Measurements from ENCODE around the gene EP300. TPM values are rescaled to one million over a fixed set of nuclear protein-coding genes. Genes with fewer than 3 reads are reported as not detected.

EP300 gene
- total and polyA plus RNA-seq, 2 of the 8 experiments (the other 6 are each of a cell fraction or from before 2014, with no cell fraction given), result 39.5 to 109 TPM

DNA sequence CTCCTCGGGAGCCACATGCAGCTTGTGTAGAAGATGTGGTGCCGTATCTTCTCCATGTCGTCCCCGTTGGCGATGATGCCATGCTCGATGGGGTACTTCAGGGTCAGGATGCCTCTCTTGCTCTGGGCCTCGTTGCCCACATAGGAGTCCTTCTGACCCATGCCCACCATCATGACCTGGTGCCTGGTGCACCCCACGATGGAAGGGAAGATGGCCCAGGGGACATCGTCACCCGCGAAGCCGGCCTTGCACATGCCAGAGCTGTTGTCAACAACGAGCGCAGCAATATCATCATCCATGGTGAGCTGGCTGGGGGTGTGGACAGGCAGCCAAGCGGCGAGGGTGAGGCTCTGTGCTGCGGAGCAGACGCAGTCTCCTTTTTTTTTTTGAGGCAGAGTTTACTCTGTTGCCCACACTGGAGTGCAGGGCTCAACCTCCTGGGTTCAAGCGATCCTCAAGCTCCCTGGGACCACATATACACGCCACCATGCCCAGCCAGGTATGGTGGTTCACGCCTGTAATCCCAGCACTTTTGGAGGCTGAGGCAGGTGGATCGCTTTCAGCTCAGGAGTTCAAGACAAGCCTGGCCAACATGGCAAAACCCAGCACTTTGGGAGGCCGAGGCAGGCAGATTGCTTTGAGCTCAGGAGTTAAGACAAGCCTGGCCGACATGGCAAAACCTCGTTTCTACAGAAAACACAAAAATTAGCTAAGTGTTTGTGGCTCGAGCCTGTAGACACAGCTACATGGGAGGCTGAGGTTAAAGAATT is 17.3 kb upstream of the EP300 start:
- no peak for TF ChIP-seq SP2 (IDR thresholded peaks at IDR 0.05; ENCODE audit: low read length)
- no peak for TF ChIP-seq GTF2F1 (IDR thresholded peaks at IDR 0.05; ENCODE audit: borderline replicate concordance, low read depth, low read length)
- no peak for TF ChIP-seq RFX5 (IDR thresholded peaks at IDR 0.05; ENCODE audit: borderline replicate concordance, low read depth, low read length)
- TF ChIP-seq TCF12 (IDR thresholded peaks at IDR 0.05; ENCODE audit: low read depth, low read length), result no peak
- no peak for TF ChIP-seq SIRT6 (IDR thresholded peaks at IDR 0.05; ENCODE audit: low read length)
- TF ChIP-seq NANOG (IDR thresholded peaks at IDR 0.05; ENCODE audit: insufficient read depth, low read depth, low read length, poor library complexity, severe bottlenecking), result no peak
- TF ChIP-seq CBX5 (IDR thresholded peaks at IDR 0.05; ENCODE audit: low read depth, low read length), result no peak
- no peak for TF ChIP-seq CEBPB (IDR thresholded peaks at IDR 0.05; ENCODE audit: low read depth, low read length)
- TF ChIP-seq HDAC6 (IDR thresholded peaks at IDR 0.05; ENCODE audit: low read depth, low read length), result no peak
- no peak for TF ChIP-seq SUZ12 (IDR thresholded peaks at IDR 0.05; ENCODE audit: low read length)
- TF ChIP-seq TAF1 (IDR thresholded peaks at IDR 0.05; ENCODE audit: low read depth, low read length), result no peak
- no peak for TF ChIP-seq RBBP5 (IDR thresholded peaks at IDR 0.05; ENCODE audit: borderline replicate concordance, low read depth, low read length)
- Histone ChIP-seq H3K23ac (ENCODE audit: insufficient read length) (no peak overlapping the region), H4K20me1 (replicated peaks in 1 of 2; ENCODE audit: control insufficient read depth in 1 of 2, insufficient read depth in 2 of 2, low read length in 2 of 2) (no peaks in the 10 kb centered on the region), H4K8ac (ENCODE audit: extremely low read depth, insufficient read depth, low read length) (no peak overlapping the region), H2BK5ac (ENCODE audit: low read depth, low read length) (no peak overlapping the region), H3K4me1 (replicated peaks in 1 of 4; ENCODE audit: control insufficient read depth in 3 of 4, insufficient read depth in 4 of 4, low read length in 3 of 4) (no peaks in the 10 kb centered on the region), H3K36me3 (ENCODE audit: control insufficient read depth in 2 of 4, insufficient read depth in 4 of 4, low read length in 3 of 4) (no peaks in the 10 kb centered on the region), H3K79me1 (ENCODE audit: low read depth, low read length) (no peaks in the 10 kb centered on the region), H2AFZ (ENCODE audit: low read length) (no peak overlapping the region), H3K4me3 (ENCODE audit: extremely low read depth in 1 of 4, insufficient read depth in 2 of 4, low read depth in 3 of 4, low read length in 4 of 4) (no peak overlapping the region), H4K5ac (ENCODE audit: insufficient read length, low read depth, low read length) (no peak overlapping the region), H2AK5ac (ENCODE audit: low read depth, low read length) (no peak overlapping the region), H3K4me2 (ENCODE audit: insufficient read depth in 1 of 2, low read depth in 2 of 2, low read length in 2 of 2) (no peak overlapping the region), H3K9me3 (ENCODE audit: insufficient read depth in 2 of 2, low read depth in 1 of 2, low read length in 1 of 2) (no peaks in the 10 kb centered on the region), H3K18ac (ENCODE audit: extremely low read depth, low read length) (no peak overlapping the region), H3K79me2 (ENCODE audit: control insufficient read depth in 1 of 2, insufficient read depth in 2 of 2, low read length in 2 of 2) (no peaks in the 10 kb centered on the region), H2BK20ac (ENCODE audit: low read length) (no peak overlapping the region), H2BK15ac (ENCODE audit: low read length) (no peak overlapping the region), H3K56ac (replicated peaks; ENCODE audit: insufficient read length, low read depth, low read length) (no peak overlapping the region), H3K27ac (ENCODE audit: low read depth, low read length) (no peak overlapping the region), H2BK120ac (replicated peaks; ENCODE audit: low read depth, low read length) (no peak overlapping the region), H3K9ac (replicated peaks in 1 of 4; ENCODE audit: extremely low read depth in 1 of 4, low read depth in 3 of 4, low read length in 3 of 4) (no peak overlapping the region), H2BK12ac (ENCODE audit: low read depth, low read length) (no peak overlapping the region), H3K23me2 (ENCODE audit: low read depth, low read length) (no peaks in the 10 kb centered on the region), H4K91ac (replicated peaks; ENCODE audit: insufficient read length, low read length) (no peak overlapping the region), H3K14ac (ENCODE audit: insufficient read length) (no peak overlapping the region), H3K4ac (replicated peaks; ENCODE audit: insufficient read length, low read depth, low read length) (no peak overlapping the region), H3K27me3 (replicated peaks in 1 of 4; ENCODE audit: control insufficient read depth in 3 of 4, extremely low read depth in 1 of 4, insufficient read depth in 3 of 4, low read length in 3 of 4) (no peaks in the 10 kb centered on the region)
- CTCF ChIA-PET (ENCODE audit: partially characterized antibody), result interaction anchor here (1.0 to 1.4 kb wide), 3 partner anchors 12 to 152 kb away, joined by 3 to 4 read pairs (median 3); no protein-coding TSS in a partner anchor
- POLR2A ChIA-PET (ENCODE audit: partially characterized antibody), result interaction anchor here (0.6 to 1.7 kb wide), 4 partner anchors 8 to 213 kb away, joined by 3 to 4 read pairs (median 4); partner anchors contain the start of gene DNAJB7
- WGBS, 2 experiments (ENCODE audit: extremely low coverage in 1 of 2, insufficient coverage in 1 of 2, insufficient read length in 1 of 2, insufficient replicate concordance in 2 of 2, low coverage in 1 of 2, low lambda C conversion rate in 2 of 2, missing lambda C conversion rate in 1 of 2), result 91% methylated on average over 26 of the region's 26 CpGs; no CpG with 5 or more reads in 1 of the 2 experiments
- FAIRE-seq (no peak), DNase-seq (ENCODE audit: low read depth in 1 of 2, low spot score in 2 of 2) (no peak)
